Bone marrow (tissue), 2 donors: Measurements from ENCODE around the gene GGACT.
"Not testable (repeated sequence)": the region's sequence is repeated elsewhere in the genome, so short reads cannot be mapped to it uniquely, and the experiment has no call there.

Source experiments
- DNase-seq, 2 donors: peaks; one replicate each; lab custom pipeline; 2025; lab: John Stamatoyannopoulos, UW

Gene GGACT

GRCh38 chr13:100600915-100601314 lies 12.3 kb upstream of the GGACT start:
- no peak for DNase-seq

GRCh38 chr13:100600461-100600860 lies 11.9 kb upstream of the GGACT start:
- no peak for DNase-seq

- no peak for DNase-seq
These were observed 8.7 kb upstream of the GGACT start for GRCh38 chr13:100597253-100597652.

DNA sequence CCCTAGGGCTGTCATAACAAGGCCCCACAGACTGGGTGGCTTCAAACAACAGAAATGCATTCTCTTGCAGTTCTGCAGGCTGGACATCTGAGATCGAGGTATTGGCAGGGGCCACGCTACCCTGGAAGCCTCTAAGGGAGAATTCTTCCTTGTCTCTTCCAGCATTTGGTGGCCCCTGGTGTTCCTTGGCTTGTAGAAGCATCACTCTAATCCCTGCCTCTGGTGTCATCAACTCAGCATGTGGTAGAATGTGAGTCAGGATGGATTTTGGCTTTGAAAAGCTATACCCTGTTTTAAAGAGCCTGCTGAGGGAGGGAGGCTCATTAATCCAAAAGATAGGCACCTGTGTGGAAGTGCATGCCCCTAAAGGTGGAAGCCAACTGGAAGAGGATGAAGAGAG lies 7.9 kb upstream of the GGACT start:
- no peak for DNase-seq

- no peak for DNase-seq
These were observed 6.1 kb upstream of the GGACT start for GRCh38 chr13:100594731-100595130.

DNA sequence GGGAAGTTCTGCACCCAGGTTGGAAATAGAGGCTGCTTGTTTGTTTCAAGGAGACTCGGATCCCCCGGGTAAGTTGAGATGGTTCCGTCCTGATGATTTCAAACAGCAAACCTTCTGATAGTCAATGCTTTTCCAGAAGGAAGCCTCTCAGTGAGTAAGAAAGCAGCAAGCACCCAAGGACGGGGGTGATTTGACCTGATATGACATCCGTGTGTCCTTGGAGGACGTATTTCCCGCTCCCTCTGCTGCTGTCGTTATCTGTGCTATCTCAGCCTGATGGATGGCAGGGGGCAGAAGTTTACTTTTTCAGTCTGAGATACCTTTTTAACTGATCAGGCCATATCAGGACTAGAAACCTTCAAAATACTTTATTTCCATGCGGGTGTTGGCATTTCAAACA lies 5.7 kb upstream of the GGACT start:
- DNase-seq, result no peak

DNA sequence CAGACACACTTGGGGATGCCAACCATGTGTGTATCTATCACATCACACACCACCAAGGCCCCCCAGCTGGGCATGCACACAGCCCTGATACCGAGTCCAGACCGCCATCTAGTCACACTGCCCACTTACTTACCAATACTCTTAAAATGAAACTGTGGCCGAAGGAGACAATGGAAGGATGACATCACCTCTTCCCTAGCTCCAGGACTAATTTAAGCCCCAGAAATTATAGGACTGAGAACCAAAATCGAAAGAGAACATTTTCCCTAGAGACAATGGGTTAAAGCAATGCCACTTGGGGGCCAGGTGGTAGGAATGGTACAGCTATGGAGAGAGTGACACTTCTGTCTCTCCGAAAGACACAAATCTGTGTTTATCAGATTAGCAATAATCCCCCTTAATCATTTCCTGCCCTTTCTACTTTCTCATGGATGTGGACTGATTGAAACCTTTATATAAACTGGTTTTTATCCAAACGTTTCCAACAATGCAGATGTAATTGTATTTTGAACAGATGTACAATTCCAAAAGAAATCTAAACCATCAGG lies 663 bp upstream of the GGACT start:
- DNase-seq, result no peak

- DNase-seq, result no peak
These were observed 3.7 kb downstream of the GGACT start for GRCh38 chr13:100584896-100585295.

- DNase-seq, result no peak
These were observed 7.1 kb downstream of the GGACT start for GRCh38 chr13:100581504-100581903.

DNA sequence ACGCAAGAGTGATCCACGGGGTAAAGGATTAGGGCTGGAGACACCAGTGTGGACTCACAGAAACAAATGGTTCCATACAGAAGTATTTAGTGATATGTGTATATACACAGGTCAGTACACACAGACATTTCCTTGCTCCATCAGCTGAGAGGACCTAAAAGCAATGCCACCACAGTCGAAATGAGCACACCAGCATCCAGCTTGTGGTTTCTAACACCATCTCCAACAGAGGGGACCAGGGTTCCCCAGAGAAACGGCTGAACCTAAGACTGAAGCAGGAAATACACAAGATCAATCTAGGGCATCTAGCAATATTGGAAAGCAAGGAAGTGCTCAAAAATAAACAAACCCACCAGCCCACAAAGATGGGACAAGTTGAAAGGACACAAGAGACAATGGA lies 7.6 kb downstream of the GGACT start:
- DNase-seq, result no peak

DNA sequence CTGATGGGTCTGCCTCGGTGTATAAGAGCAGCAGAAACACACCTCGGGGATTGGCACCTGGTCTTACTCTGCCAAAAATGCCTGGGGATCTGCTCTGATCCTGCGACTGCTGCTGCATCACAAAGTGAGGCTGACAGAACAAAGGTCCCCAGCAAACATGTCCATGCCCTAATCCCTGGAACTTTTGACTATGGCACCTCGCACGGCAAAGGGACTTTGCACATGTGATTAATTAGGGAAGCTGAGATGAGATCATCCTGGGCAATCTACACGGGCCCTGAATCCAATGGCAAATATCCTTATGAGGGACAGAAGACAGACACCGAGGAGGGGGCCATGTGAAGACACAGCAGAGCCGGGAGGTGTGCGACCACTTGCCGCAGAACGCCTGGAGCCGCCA lies 8.5 kb downstream of the GGACT start:
- DNase-seq, result no peak

DNA sequence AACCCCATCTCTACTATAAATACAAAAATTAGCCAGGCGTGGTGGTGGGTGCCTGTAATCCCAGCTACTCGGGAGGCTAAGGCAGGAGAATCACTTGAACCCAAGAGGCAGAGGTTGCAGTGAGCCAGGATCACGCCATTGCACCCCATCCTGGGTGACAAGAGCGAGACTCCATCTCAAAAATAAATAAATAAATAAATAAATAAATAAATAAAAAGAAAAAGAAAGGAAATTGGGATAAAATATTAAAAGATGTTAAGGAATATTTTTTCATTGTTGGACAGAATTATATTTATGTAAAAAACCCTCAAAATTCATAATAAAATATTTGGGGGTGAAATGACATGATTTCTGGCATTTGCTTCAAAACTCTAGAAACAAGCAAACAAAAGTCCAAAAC lies 11.3 kb downstream of the GGACT start:
- DNase-seq, result not testable (repeated sequence)

DNA sequence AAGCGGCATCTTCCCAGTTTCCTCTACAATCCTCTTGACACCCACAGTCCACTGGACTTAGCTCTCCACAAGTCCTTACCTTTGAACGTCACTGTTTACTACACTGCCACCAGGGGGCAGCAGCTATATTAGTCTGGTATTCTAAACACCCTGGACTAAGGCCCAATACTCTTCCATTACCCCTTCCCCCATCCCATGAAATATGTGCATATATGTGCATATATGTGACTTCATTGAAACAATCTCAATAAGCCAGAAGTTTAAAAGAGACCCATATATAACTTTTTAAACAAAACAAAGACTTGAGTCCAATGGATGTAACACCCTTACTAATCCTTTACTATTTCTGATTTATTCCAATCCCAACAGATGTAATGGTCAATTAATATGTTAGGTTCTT lies 15.5 kb downstream of the GGACT start:
- DNase-seq, result peak; percentile 6 to 61

- no peak for DNase-seq
These were observed 22.0 kb downstream of the GGACT start for GRCh38 chr13:100566543-100566942.

- DNase-seq, result no peak
These were observed 23.3 kb downstream of the GGACT start for GRCh38 chr13:100565286-100565685.

GRCh38 chr13:100564444-100565223 lies 24.0 kb downstream of the GGACT start:
- DNase-seq, result no peak

- no peak for DNase-seq
These were observed 24.8 kb downstream of the GGACT start for GRCh38 chr13:100563779-100564178.

- DNase-seq, result no peak
These were observed 26.9 kb downstream of the GGACT start for GRCh38 chr13:100561599-100562204.

DNA sequence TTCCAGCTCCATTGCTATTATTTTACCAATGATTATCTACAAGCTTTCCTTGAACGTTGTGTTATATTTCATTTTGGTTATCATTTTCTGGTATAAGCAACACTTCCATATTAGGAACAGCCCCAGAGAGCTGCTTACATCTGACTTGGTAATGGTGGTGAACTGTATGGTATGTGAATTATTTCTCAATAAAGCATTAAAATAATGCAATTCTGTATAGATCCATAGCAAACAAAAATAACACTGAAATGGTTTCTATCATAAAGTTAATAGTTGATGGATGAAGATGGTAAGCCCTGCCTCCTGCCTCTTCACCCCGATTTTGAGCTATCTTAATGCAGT lies 27.5 kb downstream of the GGACT start:
- DNase-seq, result no peak

DNA sequence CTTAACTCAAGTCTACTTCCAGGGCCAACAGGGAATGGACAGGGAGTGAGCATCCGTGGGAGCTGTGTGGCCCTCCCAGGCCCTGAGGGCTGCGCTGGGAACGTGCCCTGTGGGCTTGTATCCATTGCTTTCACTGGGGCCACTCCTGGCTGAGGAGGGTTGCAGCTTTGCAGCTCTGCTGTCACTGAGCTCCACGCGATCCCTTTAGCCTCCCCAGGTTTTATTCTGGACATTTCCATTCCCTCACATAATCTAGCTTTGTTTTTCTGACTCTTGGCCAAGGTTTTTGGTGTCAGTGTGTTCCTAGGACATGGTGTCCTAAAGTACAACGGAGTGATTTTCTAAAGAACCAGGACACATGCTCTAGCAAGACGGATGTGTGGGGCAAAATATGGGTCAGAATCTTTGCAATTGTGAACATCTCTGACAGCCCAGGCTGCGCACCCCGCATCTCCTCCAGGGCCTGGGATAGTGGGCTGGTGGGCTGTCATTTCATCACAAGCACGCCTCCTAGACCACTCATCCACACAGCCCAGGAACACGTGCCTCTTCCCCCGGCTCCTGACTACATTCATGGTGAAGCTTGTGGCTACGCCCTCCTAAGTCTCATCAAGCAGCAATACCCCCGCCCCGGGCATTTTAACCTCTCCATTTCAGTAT lies 28.0 kb downstream of the GGACT start:
- no peak for DNase-seq

GRCh38 chr13:100559886-100560285 lies 28.7 kb downstream of the GGACT start:
- DNase-seq, result no peak

GRCh38 chr13:100552755-100553154 lies 35.8 kb downstream of the GGACT start:
- no peak for DNase-seq

GRCh38 chr13:100549316-100549715 lies 39.3 kb downstream of the GGACT start:
- no peak for DNase-seq
